Jurkat, Clone E6-1 (cell line): ENCODE measurements around the gene LAMP5. TPM values are rescaled to one million over a fixed set of nuclear protein-coding genes. Genes with fewer than 3 reads are reported as not detected.

Experiments
- DNase-seq: peaks from one replicate; pipeline ENCODE4 v3.0.0-alpha.2; 2011; ENCODE audit warnings: low read depth, low spot score
- H3K4me3 ChIP-seq: 2 replicates; pipeline ENCODE4 v1.5.1; 2011; ENCODE audit warnings: mild to moderate bottlenecking, low read length, control low read depth, moderate library complexity
- polyA plus RNA-seq: library from polyadenylated mRNA; unstranded; fragments of >200 nt; gene quantifications from one replicate; pipeline ENCODE4 v1.2.1, GENCODE V29; 2012; ENCODE audit warnings: missing spikeins; ENCODE audit not compliant: insufficient read length, insufficient read depth

Gene LAMP5, protein sequence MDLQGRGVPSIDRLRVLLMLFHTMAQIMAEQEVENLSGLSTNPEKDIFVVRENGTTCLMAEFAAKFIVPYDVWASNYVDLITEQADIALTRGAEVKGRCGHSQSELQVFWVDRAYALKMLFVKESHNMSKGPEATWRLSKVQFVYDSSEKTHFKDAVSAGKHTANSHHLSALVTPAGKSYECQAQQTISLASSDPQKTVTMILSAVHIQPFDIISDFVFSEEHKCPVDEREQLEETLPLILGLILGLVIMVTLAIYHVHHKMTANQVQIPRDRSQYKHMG
- not detected for polyA plus RNA-seq

DNA sequence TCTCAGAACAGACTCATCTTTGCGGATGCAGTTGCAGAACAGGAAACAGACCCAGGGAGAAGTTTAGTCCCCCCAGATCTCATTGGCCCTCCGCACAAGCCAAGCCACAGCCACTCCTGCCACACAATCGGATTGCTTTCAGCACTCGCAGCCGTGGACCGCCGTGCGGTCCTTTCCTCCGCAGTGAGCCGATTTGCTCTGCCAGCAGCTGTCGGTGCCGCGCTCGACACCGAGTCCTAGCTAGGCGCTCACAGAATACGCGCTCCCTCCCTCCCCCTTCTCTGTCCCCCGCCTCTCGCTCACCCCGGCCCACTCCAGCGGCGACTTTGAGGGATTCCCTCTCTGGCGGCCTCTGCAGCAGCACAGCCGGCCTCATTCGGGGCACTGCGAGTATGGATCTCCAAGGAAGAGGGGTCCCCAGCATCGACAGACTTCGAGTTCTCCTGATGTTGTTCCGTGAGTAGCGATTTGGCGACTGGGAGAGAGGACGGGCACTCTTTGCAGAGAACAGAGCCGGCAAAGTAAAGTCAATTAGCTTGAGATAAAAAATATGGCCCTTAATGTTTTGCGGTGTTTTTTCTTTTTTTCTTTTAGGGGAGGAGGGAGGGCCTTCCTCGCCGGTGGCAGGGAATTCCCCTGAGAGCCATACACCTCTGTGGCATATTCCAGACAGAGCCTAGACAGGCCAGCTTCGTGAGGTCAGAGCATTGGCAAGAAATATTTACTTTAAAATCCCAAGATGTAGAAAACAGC lies at the start of gene LAMP5:
Gene LAMP5 (plus strand): TSS at position 130 of the 753 bp plus-strand sequence. CDS start 263 bp downstream, at position 393.
- DNase-seq = no peak
- no peak within 1 kb of the TSS for H3K4me3 ChIP-seq

DNA sequence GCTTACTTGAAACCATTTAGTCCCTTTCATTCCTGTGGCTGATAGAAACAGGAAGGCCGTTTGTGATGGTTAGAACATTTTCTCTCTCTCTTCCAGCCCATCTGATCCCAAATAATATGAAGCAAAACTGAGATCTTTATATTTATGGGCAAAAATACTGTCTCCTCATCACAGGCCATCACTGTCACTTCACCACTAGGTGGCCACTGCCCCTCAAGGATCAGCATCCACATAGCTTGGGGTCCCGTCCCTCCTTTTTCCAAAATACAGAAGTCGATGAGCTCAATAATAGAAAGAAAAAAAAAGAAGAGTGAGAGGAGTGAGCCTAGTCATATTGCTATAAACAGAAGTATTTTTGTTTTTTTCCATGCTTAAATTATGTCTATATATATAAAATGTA lies 46.4 kb upstream of the LAMP5 start:
- no peak overlapping the region for H3K4me3 ChIP-seq
- DNase-seq = no peak

DNA sequence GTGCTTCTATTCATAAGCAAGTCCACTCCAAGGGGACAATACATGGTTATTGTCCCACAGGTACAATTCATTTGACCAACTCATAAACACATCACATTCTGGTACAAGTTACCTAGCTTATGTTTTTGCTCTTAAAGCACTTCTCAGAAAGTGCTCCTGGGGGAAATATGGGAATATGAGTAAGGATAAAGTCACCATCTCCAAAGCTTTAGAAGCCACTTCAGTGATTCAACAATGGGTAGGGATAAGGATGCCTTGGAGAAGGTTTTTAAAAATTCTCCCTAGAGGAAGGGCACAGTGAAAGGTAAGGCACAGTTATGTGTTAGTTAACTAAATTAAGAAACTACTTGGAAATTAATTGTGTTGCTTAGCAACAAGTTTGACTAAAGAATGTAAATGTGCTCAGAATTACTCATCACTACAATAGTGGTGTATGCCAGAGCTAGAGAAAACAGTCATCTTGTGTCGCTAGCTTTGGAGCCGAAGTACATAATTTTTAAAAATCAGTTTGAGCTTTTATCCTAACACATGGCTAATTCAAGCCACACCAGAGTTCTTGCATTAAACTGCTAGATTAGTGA lies 39.5 kb upstream of the LAMP5 start:
- DNase-seq = no peak
- H3K4me3 ChIP-seq = no peak overlapping the region

DNA sequence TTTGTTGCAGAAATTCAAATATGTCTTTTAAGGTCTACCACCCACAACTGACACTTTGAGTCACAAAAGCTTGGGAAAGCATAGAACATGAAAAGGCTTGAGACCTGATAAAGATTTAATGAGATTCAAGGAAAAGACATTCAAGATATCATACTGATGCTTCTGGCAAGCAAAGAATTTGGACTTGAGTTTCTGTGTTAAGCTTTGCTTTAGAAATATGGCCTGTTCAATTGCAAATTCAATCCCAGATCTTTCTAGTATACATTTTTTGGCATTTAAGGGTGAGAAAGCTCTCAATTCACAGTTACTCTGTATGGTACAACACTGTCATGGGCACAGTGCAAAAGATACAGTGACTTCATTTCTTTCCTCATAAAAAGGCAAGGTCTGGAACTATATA lies 38.9 kb upstream of the LAMP5 start:
- DNase-seq = no peak
- H3K4me3 ChIP-seq = no peak overlapping the region

DNA sequence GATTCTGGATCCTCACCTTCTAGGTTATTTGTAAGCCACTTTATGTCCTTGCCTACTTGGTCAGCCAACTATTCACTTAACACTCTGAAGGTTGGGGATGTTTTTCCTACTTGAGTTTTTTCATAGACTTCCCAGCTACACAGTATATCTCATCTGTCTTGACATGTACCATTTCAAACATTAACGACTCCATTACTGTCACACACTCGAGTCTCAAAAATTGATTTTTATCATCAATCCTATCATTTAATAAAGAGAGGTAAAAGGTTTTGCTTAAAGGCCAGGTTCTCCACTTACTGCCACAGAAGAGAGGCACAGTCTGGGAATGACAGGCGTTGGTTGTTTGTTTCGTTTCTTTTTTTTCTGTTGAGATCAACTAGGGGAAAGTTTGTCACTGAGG lies 38.2 kb upstream of the LAMP5 start:
- DNase-seq = no peak
- H3K4me3 ChIP-seq = no peak overlapping the region

DNA sequence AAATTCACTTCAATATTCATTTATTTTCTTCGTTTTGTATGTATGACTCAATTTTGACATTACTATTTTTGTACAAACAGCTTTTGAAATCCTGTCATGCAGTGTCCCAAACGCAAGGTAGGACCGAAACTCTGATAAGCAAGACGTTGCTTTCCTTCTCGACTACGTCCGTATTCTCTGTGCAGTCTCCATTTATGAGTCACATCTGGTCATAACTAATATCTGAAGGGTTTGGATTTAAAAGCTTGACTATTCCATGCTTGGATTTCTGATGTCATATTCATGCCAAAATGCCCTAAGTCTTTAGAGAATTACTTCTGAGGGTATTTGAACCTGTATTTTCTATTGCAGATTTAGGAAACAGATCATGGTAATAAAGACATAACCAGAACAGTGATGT lies 37.8 kb upstream of the LAMP5 start:
- DNase-seq = no peak
- no peak overlapping the region for H3K4me3 ChIP-seq

DNA sequence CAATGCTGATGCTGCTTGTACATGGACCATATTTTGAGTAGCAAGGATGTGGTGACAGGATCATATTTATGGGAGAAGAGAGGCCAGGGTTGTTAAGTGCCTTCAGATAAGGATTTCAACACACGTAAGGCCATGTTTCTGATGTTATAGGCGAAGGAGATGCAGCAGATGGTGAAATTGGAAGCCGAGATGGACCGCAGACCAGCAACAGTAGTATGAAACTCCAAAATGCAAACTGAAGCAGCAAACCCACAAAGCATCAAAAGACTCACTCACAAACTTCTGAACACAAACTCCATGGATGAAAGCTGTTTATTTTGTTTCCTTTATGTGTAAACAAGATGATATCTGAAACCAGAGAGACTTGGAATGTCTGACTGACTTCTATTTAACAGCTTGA lies 35.6 kb upstream of the LAMP5 start:
- no peak for DNase-seq
- no peak overlapping the region for H3K4me3 ChIP-seq

DNA sequence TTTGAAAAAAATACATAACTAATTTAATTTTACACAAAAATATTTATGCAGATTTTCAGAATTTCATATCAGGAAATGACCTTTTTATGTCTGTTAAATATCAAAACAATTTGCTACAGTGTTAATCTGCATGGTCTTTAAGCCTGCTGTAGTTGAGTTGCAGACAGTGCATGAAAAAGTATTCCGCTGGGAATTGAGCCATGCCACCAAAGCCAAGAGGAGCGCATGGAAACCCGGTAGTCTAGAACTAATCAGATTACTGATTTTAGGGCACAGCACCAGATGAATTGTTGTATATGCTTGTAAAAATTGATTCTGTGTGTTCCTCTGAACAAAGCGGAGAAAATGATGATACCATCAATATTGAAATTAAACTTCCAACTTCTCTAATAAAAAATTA lies 34.3 kb upstream of the LAMP5 start:
- DNase-seq = no peak

DNA sequence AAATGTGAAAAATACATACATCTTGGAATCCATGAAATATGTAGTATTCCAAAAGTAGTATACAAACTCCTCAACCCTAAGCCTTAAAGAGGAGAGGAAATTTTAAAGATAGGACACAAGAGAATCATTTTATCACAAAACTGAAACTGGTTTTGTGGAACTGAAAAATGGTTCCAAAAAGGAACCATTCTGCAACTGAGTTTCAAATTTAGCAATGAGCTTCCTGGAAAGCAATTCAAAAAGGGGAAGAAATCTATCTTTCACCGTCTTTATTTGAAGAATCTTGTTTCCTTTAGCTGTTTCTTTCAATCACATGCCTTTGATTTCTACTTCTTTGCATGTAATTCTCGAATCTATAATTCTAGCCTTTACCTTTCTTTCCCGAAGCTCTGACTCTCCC lies 32.2 kb upstream of the LAMP5 start:
- no peak overlapping the region for H3K4me3 ChIP-seq
- no peak for DNase-seq

More for the DNA sequence above, 34.3 kb upstream of the LAMP5 start:
- no peak overlapping the region for H3K4me3 ChIP-seq

DNA sequence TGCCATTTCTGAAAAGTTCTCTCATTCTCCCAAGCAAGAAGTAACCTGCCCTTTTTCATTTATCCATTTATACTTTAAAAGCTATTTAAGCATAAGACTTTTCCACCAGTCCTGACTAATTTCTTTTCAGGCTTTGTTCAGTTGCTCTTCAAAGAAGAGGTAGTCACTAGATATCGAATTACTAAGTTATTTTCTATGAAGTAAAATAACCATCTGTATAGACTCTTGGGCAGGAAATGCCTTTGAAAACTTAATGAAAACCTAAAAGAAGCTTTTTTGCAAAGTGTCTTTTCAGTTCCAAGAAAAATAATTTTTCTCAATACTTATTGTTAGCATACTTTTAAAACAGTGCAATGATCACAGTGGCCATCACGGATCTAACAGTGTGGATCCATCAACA lies 31.3 kb upstream of the LAMP5 start:
- no peak for DNase-seq
- H3K4me3 ChIP-seq = no peak overlapping the region

DNA sequence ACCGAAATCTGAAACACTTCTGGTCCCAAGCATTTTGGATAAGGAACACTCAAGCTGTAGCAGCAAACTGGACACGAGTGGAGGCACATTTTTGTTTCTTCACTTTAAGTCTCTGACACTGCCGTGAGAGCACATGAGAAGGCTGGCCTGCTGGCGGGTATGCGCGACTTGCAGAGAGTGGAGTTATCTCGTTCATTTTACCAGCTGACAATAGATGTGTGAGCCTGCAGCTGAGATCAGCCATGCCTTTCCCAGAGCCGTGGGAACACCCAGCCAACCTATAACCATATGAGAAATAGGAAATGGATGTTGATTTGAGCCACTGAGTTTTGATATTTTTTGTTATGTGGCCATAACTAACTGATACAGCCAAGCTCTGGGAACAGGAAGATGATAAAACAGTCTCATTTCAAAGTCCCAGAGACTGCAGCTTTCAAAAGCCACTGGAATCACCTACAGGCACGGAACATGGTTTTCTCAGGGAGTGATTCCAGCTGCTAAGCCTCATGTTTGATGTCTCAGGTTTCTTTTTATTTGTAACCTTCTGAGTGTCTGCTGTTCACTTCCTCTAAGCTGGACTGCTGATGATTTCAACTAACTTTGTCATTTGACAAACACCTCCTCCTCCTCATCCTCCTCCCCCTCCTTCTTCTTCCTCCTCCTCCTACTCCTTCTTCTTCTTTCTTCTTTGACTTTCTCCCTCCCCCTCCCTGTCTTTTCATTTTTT lies 28.6 kb upstream of the LAMP5 start:
- no peak for DNase-seq

DNA sequence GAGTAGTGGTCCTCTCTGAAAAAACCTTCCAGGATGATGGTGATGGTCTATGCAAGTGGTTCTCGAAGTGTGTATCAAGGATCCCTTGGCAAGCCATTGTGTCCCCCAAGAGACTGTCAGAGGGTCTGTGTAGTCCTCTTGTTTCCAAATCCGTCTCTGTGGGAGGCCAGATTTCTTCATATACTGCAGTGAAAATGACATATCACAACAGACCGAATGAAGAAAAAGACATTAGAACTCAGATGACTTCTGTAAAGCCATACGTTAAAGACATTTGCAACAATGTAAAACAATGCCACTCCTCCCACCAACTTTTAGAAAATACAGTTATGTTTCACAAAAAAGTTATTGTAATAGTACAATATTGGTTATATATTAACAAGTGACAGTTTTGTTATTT lies 27.2 kb upstream of the LAMP5 start:
- H3K4me3 ChIP-seq = no peak overlapping the region
- no peak for DNase-seq

More for the DNA sequence above, 28.6 kb upstream of the LAMP5 start:
- no peak overlapping the region for H3K4me3 ChIP-seq

DNA sequence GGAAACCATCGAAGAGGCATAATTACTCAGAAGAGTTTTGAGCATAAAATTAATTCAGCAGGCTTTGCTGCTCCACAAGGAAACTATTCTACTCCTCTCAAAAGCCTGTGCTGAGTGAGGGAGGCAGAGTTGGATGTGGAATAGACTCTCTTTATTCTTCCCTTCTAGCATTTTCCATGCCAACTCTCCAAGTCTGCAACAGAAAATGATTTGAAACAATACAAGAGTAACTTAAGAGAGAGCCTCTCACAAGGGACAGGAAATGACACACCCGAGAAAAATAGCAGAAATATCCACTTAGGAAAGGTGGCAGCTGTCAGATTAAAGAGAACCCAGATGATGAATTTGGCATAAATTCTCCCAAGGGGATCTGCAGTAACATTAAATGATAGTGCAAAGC lies 26.3 kb upstream of the LAMP5 start:
- no peak overlapping the region for H3K4me3 ChIP-seq
- DNase-seq = no peak

DNA sequence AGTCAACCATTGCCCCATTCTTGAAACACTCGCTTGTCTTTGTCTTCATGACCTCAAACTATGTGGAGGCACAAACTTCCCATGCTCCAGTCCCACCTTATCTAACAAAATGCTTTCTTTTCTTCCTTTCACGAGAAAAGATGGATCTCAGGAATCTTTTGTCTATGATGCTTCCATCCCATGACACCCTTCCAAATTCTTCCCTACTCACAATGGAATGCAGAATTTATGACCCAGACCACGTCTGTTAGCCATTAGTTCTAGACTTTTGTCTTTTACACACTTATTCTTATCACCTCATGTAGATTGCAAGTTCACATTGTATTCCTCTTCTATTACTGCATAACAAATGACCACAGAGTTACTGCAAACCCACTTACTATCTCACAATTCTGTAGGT lies 24.2 kb upstream of the LAMP5 start:
- H3K4me3 ChIP-seq = no peak overlapping the region
- no peak for DNase-seq

DNA sequence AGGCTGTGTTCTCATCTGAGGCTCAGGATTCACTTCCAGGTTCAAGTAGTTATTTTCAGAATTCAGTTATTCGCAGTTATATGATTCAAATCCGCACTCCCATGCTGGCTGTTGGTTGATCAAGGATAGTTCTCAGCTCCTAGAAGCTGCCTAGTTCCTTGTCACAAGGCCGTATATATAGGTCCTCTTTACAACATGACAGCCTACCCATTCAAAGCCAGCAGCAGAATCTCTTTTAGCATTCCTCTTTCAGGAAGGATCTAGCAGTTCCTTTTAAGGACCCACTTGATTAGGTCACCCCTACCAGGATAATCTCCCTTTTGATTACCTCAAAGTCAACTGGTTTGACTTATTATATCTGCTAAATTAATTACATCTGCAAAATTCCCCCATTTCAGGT lies 23.8 kb upstream of the LAMP5 start:
- no peak for DNase-seq
- H3K4me3 ChIP-seq = no peak overlapping the region

DNA sequence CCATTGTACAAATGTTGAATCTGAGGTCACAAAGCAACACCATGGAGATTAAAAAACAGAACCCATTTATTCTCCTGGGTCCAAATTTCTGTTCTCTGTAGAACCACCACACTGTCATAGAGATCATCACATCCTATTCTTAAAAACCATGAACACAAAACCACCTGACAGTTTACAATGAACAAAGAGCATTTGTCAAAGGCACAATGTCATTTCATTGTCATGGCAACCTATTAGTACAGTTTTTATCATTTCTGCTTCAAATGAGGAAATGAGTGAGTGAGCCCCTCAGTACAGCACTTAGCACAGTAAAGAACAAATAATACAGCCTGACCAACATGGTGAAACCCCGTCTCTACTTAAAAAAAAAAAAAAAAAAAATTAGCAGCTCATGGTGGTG lies 23.1 kb upstream of the LAMP5 start:
- no peak for DNase-seq
- H3K4me3 ChIP-seq = no peak overlapping the region

DNA sequence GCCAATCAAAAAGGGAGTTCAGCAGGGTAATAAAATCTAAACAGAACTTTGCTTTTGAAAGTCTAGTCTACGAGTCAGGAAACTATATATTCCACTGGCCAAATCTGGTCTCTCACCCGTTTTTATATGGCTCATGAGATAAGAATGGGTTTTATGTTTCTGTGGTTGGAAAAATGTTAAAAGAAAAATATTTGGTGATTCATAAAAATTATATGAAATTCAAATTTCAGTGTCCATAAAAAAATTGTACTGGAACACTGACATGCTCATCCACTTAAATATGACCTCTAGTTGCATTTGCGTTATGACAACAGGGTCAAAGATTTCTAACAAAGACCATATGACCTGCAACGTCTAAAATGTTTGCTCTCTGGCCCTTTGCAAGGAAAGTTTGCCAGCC lies 22.3 kb upstream of the LAMP5 start:
- H3K4me3 ChIP-seq = no peak overlapping the region
- DNase-seq = no peak

DNA sequence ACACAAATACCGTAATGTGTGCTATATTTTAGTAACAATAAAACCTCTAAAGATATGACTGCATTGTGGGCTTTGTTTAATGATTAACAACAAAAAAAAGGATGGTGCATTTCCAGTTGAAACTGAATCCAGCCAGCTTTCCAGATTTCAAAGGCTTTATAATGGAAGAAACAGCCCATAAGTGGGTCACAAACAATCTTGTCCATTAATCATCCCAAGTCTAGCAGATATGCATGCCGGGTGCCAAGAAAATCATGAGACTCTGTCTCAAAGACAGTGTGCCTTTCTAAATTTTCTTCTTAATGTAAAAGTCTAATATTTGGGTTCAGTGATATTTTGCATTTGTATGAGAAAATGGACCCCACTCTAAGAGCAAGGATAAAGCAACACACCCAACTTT lies 20.6 kb upstream of the LAMP5 start:
- no peak overlapping the region for H3K4me3 ChIP-seq
- DNase-seq = no peak

DNA sequence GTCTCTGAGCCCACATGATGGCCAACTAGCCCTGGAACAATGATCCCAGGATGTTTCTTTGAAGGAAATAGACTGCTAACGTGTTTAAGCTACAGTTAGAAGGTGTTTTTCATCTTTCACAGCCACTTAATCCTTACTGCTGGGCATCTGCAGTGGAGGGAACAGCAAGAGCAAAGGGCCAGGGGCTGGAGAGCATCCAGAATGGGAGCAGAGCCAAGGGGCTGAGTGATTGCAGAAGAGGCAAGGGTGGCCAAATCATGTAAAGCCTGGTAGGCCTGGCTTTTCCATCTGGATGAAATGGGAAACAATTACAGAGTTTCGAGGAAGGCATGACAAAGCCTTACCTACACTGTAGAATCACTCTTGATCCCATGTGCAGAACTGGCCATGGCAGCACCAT lies 18.7 kb upstream of the LAMP5 start:
- no peak for DNase-seq

DNA sequence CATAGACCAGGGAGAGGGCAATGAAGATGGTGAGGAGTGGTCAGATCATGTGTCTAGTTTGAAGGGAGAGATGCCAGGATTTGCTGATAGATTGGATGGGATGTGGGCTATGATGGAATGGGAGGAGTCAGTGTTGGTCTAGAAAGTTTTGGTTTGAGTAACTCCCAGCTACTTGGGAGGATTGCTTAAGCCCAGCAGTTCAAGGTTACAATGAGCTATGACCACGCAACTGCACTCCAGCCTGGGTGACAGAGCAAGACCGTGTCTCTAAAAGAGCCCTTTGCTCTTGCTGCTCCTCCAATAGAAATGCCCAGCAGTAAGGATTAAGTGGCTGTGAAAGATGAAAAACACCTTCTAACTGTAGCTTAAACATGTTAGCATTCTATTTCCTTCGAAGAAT lies 18.2 kb upstream of the LAMP5 start:
- DNase-seq = no peak
- no peak overlapping the region for H3K4me3 ChIP-seq

More for the DNA sequence above, 18.7 kb upstream of the LAMP5 start:
- H3K4me3 ChIP-seq = no peak overlapping the region
